WERI-Rb-1 (cell line): ENCODE data around the gene COX17.

ENCODE experiments used
- DNase-seq: peaks from one replicate; pipeline ENCODE4 v3.0.0-alpha.2; 2020
- H3K27ac ChIP-seq: fragments of 250-450 bp; sonication (Bioruptor Pico); 2 replicates; pipeline ENCODE4 v1.5.1; 2020; ENCODE audit warnings: mild to moderate bottlenecking, moderate library complexity
- H3K27me3 ChIP-seq: fragments of 250-450 bp; sonication (Bioruptor Pico); 2 replicates; pipeline ENCODE4 v1.5.1; 2021; ENCODE audit warnings: mild to moderate bottlenecking, low read depth, moderate library complexity; ENCODE audit not compliant: insufficient read depth, severe bottlenecking
- H3K36me3 ChIP-seq: fragments of 250-450 bp; sonication (Bioruptor Pico); 2 replicates; pipeline ENCODE4 v1.5.1; 2020; ENCODE audit warnings: mild to moderate bottlenecking, moderate library complexity
- H3K4me3 ChIP-seq: 2 replicates; pipeline ENCODE4 v1.5.1; 2011; ENCODE audit warnings: low read depth, mild to moderate bottlenecking, control low read depth, low read length
- H3K9me3 ChIP-seq: fragments of 250-450 bp; sonication (Bioruptor Pico); 2 replicates; pipeline ENCODE4 v1.5.1; 2021; ENCODE audit warnings: mild to moderate bottlenecking, moderate library complexity; ENCODE audit not compliant: severe bottlenecking
- CTCF ChIP-seq: IDR thresholded peaks from 2 replicates; pipeline ENCODE4 v1.5.1; 2011; ENCODE audit warnings: low read depth, mild to moderate bottlenecking, control low read depth, inconsistent platforms, low read length

Gene COX17

GRCh38 chr3:119660474-119661440 lies 16.4 kb downstream of the COX17 start, which contains the start of gene POPDC2:
Gene POPDC2 (minus strand): TSS chr3:119660589. CDS start chr3:119660423, 166 bp downstream.
- H3K36me3 ChIP-seq = no peaks in the 10 kb centered on the region
- H3K27me3 ChIP-seq = no peaks in the 10 kb centered on the region
- no peak for DNase-seq
- no peak within 1 kb of the TSS for H3K27ac ChIP-seq
- TF ChIP-seq CTCF = no peak
- H3K9me3 ChIP-seq = no peaks in the 10 kb centered on the region
- H3K4me3 ChIP-seq = no peak within 1 kb of the TSS

GRCh38 chr3:119659606-119660291 lies 17.5 kb downstream of the COX17 start:
- TF ChIP-seq CTCF = no peak
- no peaks in the 10 kb centered on the region for H3K27me3 ChIP-seq
- H3K36me3 ChIP-seq = no peaks in the 10 kb centered on the region
- no peak overlapping the region for H3K27ac ChIP-seq
- H3K4me3 ChIP-seq = no peak overlapping the region
- H3K9me3 ChIP-seq = no peaks in the 10 kb centered on the region
- no peak for DNase-seq

- Histone ChIP-seq H3K36me3 (no peaks in the 10 kb centered on the region), H3K27me3 (no peaks in the 10 kb centered on the region), H3K4me3 (no peak overlapping the region), H3K27ac (no peak overlapping the region), H3K9me3 (no peaks in the 10 kb centered on the region)
- DNase-seq = no peak
- no peak for TF ChIP-seq CTCF
Measured at GRCh38 chr3:119658994-119659393, 18.2 kb downstream of the COX17 start.

- no peak overlapping the region for H3K27ac ChIP-seq
- TF ChIP-seq CTCF = no peak
- no peaks in the 10 kb centered on the region for H3K27me3 ChIP-seq
- no peak overlapping the region for H3K4me3 ChIP-seq
- H3K9me3 ChIP-seq = no peaks in the 10 kb centered on the region
- H3K36me3 ChIP-seq = no peaks in the 10 kb centered on the region
- no peak for DNase-seq
Measured at GRCh38 chr3:119657887-119658702, 19.1 kb downstream of the COX17 start.

GRCh38 chr3:119653876-119654275 lies 23.3 kb downstream of the COX17 start:
- no peak for DNase-seq
- Histone ChIP-seq H3K4me3 (no peak overlapping the region), H3K27me3 (no peaks in the 10 kb centered on the region), H3K27ac (no peak overlapping the region), H3K36me3 (no peaks in the 10 kb centered on the region), H3K9me3 (no peaks in the 10 kb centered on the region)
- TF ChIP-seq CTCF = no peak
